Measurements from ENCODE around the gene GFPT2.
A peak's percentile ranks its signal among the peaks of the same experiment; 100 is the strongest.

DNA sequence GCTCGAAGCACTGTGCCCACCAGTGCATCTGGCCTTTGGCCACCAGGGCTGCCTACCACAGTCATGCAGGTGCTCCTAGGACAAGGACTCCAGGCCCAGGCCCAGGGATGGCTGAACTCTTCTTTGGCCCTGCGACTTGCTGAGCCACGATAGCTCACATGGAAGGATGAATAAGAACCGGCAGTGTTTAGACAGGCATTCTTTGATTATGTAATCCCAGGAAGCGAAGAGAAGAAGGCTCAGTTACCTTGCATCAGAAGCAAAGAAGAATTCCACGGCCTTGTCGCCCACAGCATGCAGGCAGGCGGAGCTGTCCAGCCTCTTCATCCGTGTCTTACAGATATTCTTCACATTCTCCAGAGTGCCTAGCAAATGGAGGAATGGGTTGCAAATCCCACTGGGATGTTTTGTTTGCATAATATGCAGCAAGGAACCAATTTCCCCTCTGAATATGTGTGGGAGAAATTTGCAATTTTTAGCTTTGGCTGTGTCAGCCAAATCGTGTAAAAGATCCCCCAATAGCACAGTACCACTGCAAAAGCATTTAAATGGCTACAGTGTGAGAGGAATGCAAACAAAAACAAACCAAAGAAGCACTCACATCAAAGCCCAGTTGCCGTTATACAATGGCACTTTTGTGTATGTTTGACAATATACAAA, 29.1 kb downstream of the GFPT2 start:
- TF ChIP-seq, protein P1, sequence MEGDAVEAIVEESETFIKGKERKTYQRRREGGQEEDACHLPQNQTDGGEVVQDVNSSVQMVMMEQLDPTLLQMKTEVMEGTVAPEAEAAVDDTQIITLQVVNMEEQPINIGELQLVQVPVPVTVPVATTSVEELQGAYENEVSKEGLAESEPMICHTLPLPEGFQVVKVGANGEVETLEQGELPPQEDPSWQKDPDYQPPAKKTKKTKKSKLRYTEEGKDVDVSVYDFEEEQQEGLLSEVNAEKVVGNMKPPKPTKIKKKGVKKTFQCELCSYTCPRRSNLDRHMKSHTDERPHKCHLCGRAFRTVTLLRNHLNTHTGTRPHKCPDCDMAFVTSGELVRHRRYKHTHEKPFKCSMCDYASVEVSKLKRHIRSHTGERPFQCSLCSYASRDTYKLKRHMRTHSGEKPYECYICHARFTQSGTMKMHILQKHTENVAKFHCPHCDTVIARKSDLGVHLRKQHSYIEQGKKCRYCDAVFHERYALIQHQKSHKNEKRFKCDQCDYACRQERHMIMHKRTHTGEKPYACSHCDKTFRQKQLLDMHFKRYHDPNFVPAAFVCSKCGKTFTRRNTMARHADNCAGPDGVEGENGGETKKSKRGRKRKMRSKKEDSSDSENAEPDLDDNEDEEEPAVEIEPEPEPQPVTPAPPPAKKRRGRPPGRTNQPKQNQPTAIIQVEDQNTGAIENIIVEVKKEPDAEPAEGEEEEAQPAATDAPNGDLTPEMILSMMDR (IDR thresholded peaks at IDR 0.05): no peak
- peak in 1 of 2 experiments; percentile 35; a peak in 1 of 4 replicates for TF ChIP-seq CEBPB (IDR thresholded peaks at IDR 0.05)
- no peak for TF ChIP-seq HOXA7 (CRISPR knock-in tag; IDR thresholded peaks at IDR 0.05)
- no peak for TF ChIP-seq POLR2A (IDR thresholded peaks at IDR 0.05; ENCODE audit: low read length)
- no peak for TF ChIP-seq MAZ (IDR thresholded peaks at IDR 0.05; ENCODE audit: borderline replicate concordance, low read depth, low read length)
- no peak for TF ChIP-seq GATA3 (IDR thresholded peaks at IDR 0.05; ENCODE audit: borderline replicate concordance)
- TF ChIP-seq RAD21 (conservative IDR thresholded peaks at IDR 0.05 in 1 of 2, IDR thresholded peaks at IDR 0.05 in 1 of 2): no peak
- TF ChIP-seq RCOR1 (IDR thresholded peaks at IDR 0.05; ENCODE audit: low read depth, low read length): no peak
- no peak for TF ChIP-seq MYC (IDR thresholded peaks at IDR 0.05; ENCODE audit: borderline replicate concordance, low read length)
- TF ChIP-seq, protein P2, sequence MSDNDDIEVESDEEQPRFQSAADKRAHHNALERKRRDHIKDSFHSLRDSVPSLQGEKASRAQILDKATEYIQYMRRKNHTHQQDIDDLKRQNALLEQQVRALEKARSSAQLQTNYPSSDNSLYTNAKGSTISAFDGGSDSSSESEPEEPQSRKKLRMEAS (IDR thresholded peaks at IDR 0.05): no peak
- TF ChIP-seq NPAS2 (CRISPR knock-in tag; IDR thresholded peaks at IDR 0.05; ENCODE audit: borderline replicate concordance): no peak
